ENCODE data around the gene SLC9A8.

- TF ChIP-seq CTCF (IDR thresholded peaks at IDR 0.05; ENCODE audit: insufficient read depth, low read length): no peak
- no peak for TF ChIP-seq POLR2AphosphoS5 (IDR thresholded peaks at IDR 0.05; ENCODE audit: low read depth)
- TF ChIP-seq SPI1 (IDR thresholded peaks at IDR 0.05; ENCODE audit: borderline replicate concordance, low read depth): no peak
- TF ChIP-seq REST (IDR thresholded peaks at IDR 0.05; ENCODE audit: insufficient replicate concordance, low read depth): no peak
Observed at GRCh38 chr20:49804364-49804763, 8.3 kb upstream of the SLC9A8 start.

All from HL-60 (cell line).